MM.1S (cell line): ENCODE data around the gene CEP72.
"Not testable (repeated sequence)": the region's sequence is repeated elsewhere in the genome, so short reads cannot be mapped to it uniquely, and the experiment has no call there.

ENCODE experiments used
- DNase-seq: peaks from one replicate; pipeline ENCODE4 v3.0.0-alpha.2; 2015
- H2AFZ ChIP-seq: fragments of 300-600 bp; sonication (generic); 2 replicates; pipeline ENCODE4 v1.6.0; 2016; ENCODE audit warnings: antibody characterized with exemption, low read length
- H3F3A ChIP-seq: fragments of 300-600 bp; sonication (generic); 2 replicates; pipeline ENCODE4 v1.6.1; 2016; ENCODE audit warnings: mild to moderate bottlenecking, antibody characterized with exemption, low read length, moderate library complexity, mixed read lengths; ENCODE audit not compliant: insufficient read depth
- H3K27ac ChIP-seq: fragments of 300-600 bp; sonication (generic); 2 replicates; pipeline ENCODE4 v1.5.1; 2016; ENCODE audit warnings: mild to moderate bottlenecking, low read length
- H3K27me3 ChIP-seq: fragments of 300-600 bp; sonication (generic); replicated peaks from 2 replicates; pipeline ENCODE4 v1.6.0; 2016; ENCODE audit warnings: low read length; ENCODE audit not compliant: insufficient read depth
- H3K36me3 ChIP-seq: fragments of 300-600 bp; sonication (generic); replicated peaks from 2 replicates; pipeline ENCODE4 v1.6.1; 2016; ENCODE audit warnings: mild to moderate bottlenecking, low read length, mixed read lengths; ENCODE audit not compliant: insufficient read depth
- H3K4me1 ChIP-seq: fragments of 300-600 bp; sonication (generic); 2 replicates; pipeline ENCODE4 v1.6.1; 2016; ENCODE audit warnings: low read length, mixed read lengths
- H3K4me2 ChIP-seq: fragments of 300-600 bp; sonication (generic); 2 replicates; pipeline ENCODE4 v1.6.0; 2016; ENCODE audit warnings: low read depth, low read length
- H3K4me3 ChIP-seq: fragments of 300-600 bp; sonication (generic); 2 replicates; pipeline ENCODE4 v1.5.1; 2016; ENCODE audit warnings: low read length, mixed read lengths
- H3K79me2 ChIP-seq: fragments of 300-600 bp; sonication (generic); 2 replicates; pipeline ENCODE4 v1.6.1; 2016; ENCODE audit warnings: mixed run types, low read length, mixed read lengths
- H3K9ac ChIP-seq: fragments of 300-600 bp; sonication (generic); 2 replicates; pipeline ENCODE4 v1.6.1; 2016; ENCODE audit warnings: low read length, mixed read lengths
- H3K9me2 ChIP-seq: fragments of 300-600 bp; sonication (generic); replicated peaks from 2 replicates; pipeline ENCODE4 v1.6.1; 2016; ENCODE audit warnings: mild to moderate bottlenecking, low read length, mixed read lengths; ENCODE audit not compliant: insufficient read depth
- H3K9me3 ChIP-seq: fragments of 300-600 bp; sonication (generic); replicated peaks from 2 replicates; pipeline ENCODE4 v1.6.1; 2016; ENCODE audit warnings: mild to moderate bottlenecking, low read length, mixed read lengths; ENCODE audit not compliant: insufficient read depth
- H4K20me1 ChIP-seq: fragments of 300-600 bp; sonication (generic); 2 replicates; pipeline ENCODE4 v1.6.1; 2016; ENCODE audit warnings: mild to moderate bottlenecking, low read length, moderate library complexity, mixed read lengths; ENCODE audit not compliant: insufficient read depth
- EZH2 ChIP-seq: fragments of 300-600 bp; sonication (generic); optimal IDR thresholded peaks from 2 replicates; pipeline ENCODE3; 2017; ENCODE audit warnings: low read depth, mild to moderate bottlenecking, antibody characterized with exemption, low read length, mixed read lengths
- EZH2phosphoT487 ChIP-seq: fragments of 300-600 bp; sonication (generic); IDR thresholded peaks from 2 replicates; pipeline ENCODE4 v1.6.1; 2018; ENCODE audit warnings: antibody characterized with exemption, low read length
- TF ChIP-seq, protein P1 (sequence below): fragments of 300-600 bp; sonication (generic); IDR thresholded peaks from 2 replicates; pipeline ENCODE4 v1.5.1; 2016; ENCODE audit warnings: antibody characterized with exemption, low read length, mixed read lengths

CEP72 gene

DNA sequence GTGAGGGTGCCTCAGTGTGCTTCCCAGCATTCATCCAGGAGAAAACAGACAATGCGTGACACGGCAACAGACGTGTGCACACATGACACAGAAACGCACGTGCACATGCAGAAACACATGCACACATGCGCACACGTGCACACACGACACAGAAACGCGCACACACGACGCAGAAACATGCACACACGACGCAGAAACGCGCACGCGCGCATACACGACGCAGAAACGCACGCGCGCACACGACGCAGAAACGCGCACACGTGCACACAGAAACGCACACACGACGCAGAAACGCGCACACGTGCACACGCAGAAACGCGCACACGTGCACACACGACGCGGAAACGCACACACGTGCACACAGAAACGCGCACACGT, 64.5 kb downstream of the CEP72 start:
- H3K9ac ChIP-seq: no peak overlapping the region
- H3K4me2 ChIP-seq: no peak overlapping the region
- H3K4me3 ChIP-seq: no peak overlapping the region
- H3K27ac ChIP-seq: no peak overlapping the region
- no peaks in the 10 kb centered on the region for H3F3A ChIP-seq
- no peaks in the 10 kb centered on the region for H3K36me3 ChIP-seq
- no peaks in the 10 kb centered on the region for H3K79me2 ChIP-seq
- H3K27me3 ChIP-seq: no peaks in the 10 kb centered on the region
- H4K20me1 ChIP-seq: no peaks in the 10 kb centered on the region
- no peaks in the 10 kb centered on the region for H3K4me1 ChIP-seq
- H3K9me3 ChIP-seq: no peaks in the 10 kb centered on the region
- no peak overlapping the region for H2AFZ ChIP-seq
- no peak for DNase-seq
- TF ChIP-seq, protein P1, sequence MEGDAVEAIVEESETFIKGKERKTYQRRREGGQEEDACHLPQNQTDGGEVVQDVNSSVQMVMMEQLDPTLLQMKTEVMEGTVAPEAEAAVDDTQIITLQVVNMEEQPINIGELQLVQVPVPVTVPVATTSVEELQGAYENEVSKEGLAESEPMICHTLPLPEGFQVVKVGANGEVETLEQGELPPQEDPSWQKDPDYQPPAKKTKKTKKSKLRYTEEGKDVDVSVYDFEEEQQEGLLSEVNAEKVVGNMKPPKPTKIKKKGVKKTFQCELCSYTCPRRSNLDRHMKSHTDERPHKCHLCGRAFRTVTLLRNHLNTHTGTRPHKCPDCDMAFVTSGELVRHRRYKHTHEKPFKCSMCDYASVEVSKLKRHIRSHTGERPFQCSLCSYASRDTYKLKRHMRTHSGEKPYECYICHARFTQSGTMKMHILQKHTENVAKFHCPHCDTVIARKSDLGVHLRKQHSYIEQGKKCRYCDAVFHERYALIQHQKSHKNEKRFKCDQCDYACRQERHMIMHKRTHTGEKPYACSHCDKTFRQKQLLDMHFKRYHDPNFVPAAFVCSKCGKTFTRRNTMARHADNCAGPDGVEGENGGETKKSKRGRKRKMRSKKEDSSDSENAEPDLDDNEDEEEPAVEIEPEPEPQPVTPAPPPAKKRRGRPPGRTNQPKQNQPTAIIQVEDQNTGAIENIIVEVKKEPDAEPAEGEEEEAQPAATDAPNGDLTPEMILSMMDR: no peak
- TF ChIP-seq EZH2 (no peak), EZH2phosphoT487 (no peak)
- no peaks in the 10 kb centered on the region for H3K9me2 ChIP-seq

DNA sequence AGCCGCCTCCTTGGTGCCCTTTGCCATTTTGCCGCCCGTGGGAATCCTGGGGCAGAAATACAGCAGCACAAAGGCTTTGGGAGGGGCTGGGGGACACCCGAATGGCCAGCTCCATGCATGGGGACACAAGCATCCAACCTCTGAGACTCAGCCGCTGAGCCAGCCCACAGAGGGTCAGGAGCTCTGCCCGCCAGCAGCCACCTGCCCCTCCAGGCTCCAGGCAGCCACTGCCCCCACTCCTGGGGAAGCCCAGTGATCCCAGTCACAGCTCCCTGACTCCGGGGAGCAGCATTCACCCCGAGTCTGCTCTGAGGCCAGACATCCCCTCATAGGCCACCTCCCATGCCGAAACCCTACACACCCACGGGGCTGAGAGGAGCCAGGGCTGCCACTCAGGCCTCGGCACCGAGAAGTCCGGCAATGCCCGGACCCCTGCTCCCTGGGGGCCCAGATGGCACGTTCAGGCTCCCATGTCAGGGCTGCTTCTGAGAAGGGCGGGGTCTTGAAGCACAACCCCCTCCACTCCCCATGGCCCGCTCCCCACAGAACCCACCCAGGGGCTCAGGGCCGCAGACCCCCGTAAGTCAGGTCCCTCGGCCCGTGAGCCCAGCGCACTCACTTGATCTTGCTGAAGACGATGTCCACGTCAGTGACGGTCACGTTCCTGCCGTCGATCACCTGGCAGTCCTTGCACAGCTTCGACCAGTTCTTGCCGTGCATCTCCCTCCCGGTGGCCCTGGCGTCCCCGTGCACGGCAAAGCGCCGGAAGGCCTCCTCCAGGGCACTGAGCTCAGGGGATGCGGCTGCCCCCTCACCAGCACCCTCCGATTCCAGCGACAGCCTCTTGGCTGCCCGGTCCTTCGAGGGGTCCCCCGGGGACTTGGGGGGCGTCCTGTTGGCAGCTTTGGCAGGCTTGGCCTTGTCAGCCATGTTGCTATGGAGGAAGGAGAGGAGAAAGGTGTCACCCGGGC, 65.3 kb downstream of the CEP72 start:
- H4K20me1 ChIP-seq: no peaks in the 10 kb centered on the region

DNA sequence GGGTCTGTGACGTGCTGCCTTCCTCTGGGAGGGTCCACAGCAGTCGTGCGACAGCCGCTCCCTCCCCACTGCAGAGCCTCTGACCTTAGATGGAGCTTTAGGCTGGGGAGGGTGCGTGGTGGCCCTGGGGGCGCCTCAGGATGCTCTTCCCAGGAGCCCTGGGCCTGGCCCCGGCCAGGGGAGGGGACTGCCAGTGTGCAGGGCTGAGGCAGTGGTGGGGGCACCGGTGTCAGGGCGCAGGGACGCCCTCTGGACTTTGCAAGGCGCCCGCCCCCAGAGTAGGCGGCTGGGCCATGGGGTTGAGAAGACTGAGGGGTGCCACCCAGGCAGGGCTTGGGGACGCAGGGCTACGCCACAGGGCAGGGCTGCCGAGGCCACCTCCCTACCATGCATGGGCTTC, 66.4 kb downstream of the CEP72 start:
- H3K79me2 ChIP-seq, DNase-seq, H3K4me1 ChIP-seq, H3K9me2 ChIP-seq, H3F3A ChIP-seq, H2AFZ ChIP-seq, H4K20me1 ChIP-seq, H3K36me3 ChIP-seq, H3K9me3 ChIP-seq, H3K27me3 ChIP-seq, H3K27ac ChIP-seq, H3K4me2 ChIP-seq, H3K4me3 ChIP-seq, H3K9ac ChIP-seq: not testable (repeated sequence)

More for the DNA sequence above, 65.3 kb downstream of the CEP72 start:
- Histone ChIP-seq H3K4me1 (no peaks in the 10 kb centered on the region), H3K4me2 (no peak overlapping the region), H3K9me2 (no peaks in the 10 kb centered on the region), H3K36me3 (no peaks in the 10 kb centered on the region), H3K27me3 (no peaks in the 10 kb centered on the region), H3K9ac (no peak overlapping the region), H3K79me2 (no peaks in the 10 kb centered on the region), H3K4me3 (no peak overlapping the region), H3K9me3 (no peaks in the 10 kb centered on the region), H3F3A (no peaks in the 10 kb centered on the region), H3K27ac (no peak overlapping the region), H2AFZ (no peak overlapping the region)
- TF ChIP-seq, protein P1: no peak
- TF ChIP-seq EZH2phosphoT487 (no peak), EZH2 (no peak)
- no peak for DNase-seq

DNA sequence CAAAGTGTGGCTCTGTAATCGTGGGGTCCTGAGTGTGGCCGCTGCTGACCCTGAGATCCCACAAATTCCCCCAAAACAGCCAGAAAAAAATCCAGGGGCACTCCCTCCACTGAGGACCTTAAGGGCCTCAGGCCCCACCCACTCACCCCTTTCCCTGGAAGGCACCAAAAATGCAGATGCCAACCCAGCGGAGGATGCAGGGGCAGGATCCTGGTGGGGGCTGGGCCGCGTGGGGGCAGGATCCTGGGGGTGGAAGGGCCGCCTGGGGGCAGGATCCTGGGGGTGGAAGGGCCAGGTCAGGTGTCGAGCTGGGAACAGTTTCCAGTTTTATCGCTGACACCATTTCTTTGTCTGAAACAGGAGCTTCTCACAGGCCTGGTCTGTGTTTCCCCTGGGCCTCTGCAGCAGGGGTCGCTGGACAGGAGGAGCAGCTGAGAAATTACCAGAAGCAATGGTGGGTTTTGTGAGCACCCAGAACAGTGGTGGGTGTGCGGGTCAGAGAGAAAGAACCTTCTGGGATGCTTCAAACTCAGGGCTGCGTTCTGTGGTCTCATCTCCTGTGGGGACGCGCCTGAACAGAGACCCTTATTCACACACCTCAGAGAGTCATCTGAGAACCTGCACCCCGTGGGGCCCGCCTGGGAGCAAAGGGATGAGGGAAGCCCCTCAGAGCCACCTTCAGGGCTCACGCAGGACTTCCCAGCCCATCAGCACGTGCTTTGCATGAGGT, 67.2 kb downstream of the CEP72 start:
- H3K79me2 ChIP-seq, DNase-seq: not testable (repeated sequence)

DNA sequence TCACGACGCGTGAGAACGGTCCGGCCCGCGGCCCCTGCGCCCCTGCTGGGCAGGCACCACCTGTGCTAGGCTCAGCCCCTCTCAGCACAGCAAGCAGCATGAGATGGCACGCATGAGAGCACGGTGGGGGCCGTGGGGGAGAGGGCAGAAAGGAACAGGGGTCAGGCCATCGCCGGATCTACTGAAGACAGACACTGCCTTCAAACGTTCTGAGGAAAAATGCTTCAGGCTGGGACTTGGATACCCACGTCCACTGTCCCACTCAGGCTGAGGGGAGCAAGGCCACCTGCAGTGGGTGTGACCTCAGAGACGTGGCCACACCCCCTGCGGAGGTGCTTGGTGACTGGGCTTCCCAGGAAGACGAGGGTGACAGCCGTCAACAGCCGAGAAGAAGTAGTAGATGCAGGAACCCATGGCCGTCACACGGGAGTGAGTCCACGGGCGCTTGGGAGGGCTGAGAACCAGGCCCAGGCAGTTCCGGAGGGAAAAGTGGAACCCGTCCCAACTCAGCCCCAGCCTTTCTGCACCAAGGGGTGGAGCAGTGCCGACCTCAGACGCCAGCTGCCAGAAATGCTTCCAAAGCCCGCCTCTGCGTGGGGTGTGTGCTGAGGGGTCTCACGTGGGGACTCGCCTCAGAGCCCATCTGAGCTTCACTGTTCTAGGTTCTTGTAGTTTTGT, 68.1 kb downstream of the CEP72 start:
- not testable (repeated sequence) for H3K36me3 ChIP-seq, H2AFZ ChIP-seq, H3K4me3 ChIP-seq, H3K27ac ChIP-seq, H3K27me3 ChIP-seq, H3K9me3 ChIP-seq, DNase-seq, H3K9me2 ChIP-seq, H4K20me1 ChIP-seq, H3K4me1 ChIP-seq, H3F3A ChIP-seq, H3K9ac ChIP-seq, H3K79me2 ChIP-seq, H3K4me2 ChIP-seq

More for the DNA sequence above, 67.2 kb downstream of the CEP72 start:
- not testable (repeated sequence) for H3K9me2 ChIP-seq, H3K27me3 ChIP-seq, H3K4me1 ChIP-seq, H3K4me3 ChIP-seq, H3K9ac ChIP-seq, H4K20me1 ChIP-seq, H3K9me3 ChIP-seq, H2AFZ ChIP-seq, H3F3A ChIP-seq, H3K27ac ChIP-seq, H3K36me3 ChIP-seq, H3K4me2 ChIP-seq
